HG02840 (cell line): ENCODE results near the gene RPL12.
"Not testable (repeated sequence)": the region's sequence is repeated elsewhere in the genome, so short reads cannot be mapped to it uniquely, and the experiment has no call there.

Experiments
- ATAC-seq: cut with Tn5 transposase; IDR thresholded peaks from one replicate; pipeline ENCODE4 v1.9.1; 2021; ENCODE audit warnings: mild to moderate bottlenecking, moderate library complexity, moderate number of reproducible peaks; ENCODE audit not compliant: unreplicated experiment, low FRiP score

Gene RPL12

DNA sequence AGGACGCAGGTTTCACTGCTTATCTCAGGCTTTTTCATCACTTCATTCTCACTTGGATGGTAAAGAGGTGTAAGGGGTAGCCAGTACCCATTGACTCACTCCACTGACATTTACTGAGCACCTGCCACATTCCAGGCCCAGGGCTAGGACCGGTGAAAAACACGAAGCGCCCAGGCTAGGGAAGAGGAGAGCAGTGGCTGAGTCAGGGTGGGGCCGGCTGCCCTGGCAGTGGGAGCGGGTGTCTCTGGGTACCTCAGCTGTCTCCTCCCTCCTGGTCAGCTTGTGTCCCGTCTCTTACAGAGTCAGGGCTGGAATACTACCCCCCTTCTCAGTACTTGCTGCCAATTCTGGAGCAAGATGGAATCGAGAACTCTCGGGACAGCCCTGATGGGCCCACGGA lies 22.3 kb upstream of the RPL12 start:
- no peak for ATAC-seq

DNA sequence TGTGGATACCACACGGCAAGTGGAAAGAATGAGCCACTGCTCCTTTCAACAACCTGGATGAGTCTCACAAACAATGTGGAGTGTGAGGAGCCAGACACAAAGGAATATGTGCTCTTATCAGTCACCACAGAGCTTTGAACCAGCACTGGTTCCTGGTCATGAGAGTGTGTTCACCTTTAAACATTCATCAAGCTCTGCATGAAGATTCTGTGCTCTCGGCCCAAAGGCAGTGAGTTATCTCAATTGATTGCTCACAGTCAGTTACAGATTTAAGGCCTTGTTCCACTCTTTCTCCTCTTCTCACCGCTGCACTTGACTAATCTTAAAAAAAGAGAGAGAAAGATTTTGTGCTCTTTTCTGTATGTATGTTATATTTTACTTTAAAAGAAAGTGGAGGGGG lies 19.5 kb upstream of the RPL12 start:
- no peak for ATAC-seq

DNA sequence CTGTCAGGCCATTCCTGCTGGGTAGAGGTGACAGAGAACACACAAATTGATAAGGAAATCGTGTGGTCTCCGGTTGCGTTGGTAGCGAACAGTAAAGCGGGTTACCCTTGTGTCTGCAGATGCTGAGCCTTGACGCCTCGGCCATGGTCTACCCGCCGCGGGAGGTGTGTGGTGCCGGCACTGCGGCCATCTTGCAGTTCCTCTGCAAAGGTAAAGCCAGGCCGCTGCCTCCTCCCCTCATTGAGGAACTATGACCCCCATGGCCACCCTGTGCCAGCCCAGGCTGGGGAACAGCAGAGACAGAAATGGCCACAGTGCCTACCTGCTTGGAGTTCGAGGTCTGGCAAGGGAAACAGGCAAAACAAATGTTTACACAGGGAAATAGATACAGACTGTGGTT lies 16.4 kb upstream of the RPL12 start:
- no peak for ATAC-seq

DNA sequence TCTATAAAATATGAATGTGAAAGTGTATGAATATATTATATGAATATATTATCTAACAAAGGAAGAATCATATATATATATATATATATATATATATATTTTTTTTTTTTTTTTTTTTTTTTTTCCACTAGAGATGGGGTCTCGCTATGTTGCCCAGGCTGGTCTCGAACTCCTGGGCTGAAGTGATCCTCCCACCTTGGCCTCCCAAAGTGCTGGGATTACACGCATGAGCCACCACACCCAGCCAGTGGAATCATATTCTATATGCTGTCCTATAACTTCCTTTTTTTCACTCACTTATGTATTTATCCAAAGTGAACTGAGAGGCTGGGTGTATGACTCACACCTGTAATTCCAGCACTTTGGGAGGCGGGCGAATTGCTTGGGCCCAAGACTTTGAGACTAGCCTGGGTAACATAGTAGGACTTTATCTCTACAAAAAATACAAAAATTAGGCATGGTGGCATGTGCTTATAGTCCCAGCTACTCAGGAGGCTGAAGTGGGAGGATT lies 15.3 kb upstream of the RPL12 start:
- not testable (repeated sequence) for ATAC-seq

DNA sequence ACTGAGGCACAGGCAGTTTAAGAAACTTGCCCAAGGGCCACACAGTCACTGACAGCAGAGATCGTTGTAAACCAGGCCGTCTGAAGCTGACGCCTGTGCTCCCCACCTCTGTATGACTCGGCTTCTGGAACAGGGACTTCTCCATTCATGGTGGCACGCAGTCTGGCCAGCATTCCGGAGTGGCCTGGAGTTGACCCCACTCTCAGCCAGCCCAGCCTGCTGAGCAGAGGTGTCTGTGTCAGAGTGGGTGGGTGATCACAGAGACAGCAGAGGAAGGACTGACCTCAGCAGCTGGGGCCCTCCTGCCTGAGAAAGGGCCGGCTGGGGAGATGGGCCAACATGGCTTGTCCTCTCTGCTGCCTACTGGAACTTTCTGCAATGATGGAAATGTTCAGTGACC lies 12.7 kb upstream of the RPL12 start:
- no peak for ATAC-seq

DNA sequence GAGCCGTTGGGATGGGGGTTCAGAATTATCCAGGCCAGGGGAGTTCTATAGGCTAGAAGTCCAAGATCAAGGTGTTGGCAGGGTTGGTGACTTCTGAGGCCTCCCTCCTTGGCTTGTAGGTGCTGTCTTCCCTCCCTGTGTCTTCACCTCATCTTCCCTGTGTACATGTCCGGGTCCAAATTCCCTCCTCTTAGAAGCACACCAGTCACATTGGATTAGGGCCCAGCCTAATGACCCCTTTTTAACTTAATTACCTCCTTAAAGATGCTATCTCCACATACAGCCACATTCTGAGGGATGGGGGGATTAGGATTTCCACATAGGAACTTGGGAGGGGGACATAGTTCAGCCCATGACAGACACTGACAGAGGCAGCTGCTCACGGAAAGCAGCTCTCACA lies 12.2 kb upstream of the RPL12 start:
- ATAC-seq: no peak

DNA sequence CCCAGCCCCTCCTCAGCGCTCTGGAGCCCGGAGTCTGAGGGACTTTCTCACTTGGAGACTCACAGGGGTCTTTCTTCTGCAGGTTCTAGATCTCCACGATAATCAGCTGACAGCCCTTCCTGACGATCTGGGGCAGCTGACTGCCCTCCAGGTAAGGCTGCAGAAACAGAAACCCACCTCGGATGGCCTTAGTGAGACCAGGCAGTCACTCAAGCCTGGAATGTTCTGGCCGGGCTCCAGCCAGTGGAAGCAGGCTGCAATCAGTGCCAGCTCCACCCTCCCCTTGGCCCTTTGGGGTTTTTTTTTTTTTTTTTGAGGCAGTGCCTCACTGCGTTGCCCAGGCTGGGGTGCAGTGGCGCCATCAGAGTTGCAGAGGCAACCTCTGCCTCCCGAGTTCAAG lies 7.7 kb upstream of the RPL12 start:
- ATAC-seq: no peak

DNA sequence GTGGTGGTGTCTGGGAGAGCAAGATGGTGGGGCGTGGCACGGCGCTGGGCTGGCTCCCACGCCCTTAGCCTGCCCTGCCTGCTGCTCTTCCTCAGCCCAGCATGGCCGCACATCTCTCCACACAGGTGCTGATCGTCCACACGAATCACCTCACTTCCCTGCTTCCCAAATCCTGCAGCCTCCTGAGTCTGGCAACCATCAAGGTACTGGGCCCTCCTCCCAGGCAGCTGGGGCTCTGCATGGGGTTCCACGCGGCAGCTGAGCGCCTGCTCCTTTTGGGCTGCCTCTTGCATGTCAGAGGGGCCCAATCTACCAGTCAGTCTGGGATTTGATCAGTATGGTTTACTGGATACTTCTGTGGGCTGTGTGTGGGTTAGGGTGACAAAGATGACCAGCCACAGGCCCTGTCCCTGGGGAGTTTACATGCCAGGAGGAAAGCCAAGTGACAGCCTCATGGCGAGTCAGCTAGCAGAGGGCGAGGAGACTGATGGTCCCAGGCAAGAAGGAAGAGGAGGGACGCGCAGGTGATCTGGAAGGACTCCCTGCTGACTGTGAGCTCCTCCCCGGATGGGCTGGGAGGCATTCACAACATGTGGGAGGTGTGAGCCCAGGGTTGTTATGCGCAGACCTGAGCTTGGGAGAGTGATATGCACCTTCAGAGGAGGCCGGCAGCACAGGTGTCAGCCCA lies 6.1 kb upstream of the RPL12 start:
- no peak for ATAC-seq

DNA sequence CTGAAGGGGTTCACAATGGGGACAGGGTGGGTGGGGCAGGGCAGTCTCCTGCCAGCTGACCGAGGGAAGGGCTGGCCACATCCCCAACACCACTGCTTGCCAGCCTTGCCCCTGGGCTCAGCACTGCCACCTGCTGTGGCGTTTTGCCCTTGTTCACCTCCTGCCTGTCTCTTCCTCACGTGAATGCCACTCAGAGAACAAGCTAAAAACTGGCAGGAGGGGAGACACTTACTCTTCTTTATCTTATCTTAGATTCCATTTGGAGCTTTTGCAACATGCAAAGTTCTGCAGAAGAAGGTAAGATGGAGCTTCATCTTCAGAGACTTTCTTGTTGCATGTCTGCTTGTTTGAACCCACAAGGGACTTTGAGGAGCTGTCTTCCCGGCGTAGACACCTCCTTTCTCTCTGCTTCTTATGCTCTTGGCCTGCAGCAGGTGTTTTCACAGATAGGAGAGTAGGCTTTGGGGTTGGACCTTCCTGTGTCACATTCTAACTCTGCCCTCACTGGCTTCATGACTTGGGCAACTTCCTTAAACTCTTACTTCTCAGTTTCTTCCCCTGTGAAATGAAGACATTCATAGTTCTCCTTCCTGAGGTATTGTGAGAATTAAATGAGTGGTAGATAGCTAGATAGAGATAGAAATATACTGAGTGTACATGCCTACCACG lies 4.3 kb upstream of the RPL12 start:
- no peak for ATAC-seq

DNA sequence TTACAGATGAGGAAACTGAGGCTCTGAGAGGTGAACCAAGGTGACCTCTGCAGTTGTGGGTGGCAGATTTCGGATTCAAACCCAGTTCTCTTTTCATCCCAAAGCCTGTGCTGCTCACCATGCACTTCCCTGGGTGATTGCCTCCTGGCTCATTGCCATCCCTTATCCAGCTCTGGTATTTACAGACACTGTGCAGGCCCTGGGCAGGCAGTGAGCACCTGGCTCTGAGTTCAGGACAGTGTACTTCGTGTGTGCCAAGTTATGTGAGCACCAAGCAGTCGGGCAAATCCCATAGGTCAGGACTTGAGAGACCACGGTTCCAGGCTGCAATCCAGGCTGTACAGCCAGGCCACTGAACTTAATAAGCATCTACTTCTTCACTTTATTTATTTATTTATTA lies 1.5 kb upstream of the RPL12 start:
- ATAC-seq: no peak

DNA sequence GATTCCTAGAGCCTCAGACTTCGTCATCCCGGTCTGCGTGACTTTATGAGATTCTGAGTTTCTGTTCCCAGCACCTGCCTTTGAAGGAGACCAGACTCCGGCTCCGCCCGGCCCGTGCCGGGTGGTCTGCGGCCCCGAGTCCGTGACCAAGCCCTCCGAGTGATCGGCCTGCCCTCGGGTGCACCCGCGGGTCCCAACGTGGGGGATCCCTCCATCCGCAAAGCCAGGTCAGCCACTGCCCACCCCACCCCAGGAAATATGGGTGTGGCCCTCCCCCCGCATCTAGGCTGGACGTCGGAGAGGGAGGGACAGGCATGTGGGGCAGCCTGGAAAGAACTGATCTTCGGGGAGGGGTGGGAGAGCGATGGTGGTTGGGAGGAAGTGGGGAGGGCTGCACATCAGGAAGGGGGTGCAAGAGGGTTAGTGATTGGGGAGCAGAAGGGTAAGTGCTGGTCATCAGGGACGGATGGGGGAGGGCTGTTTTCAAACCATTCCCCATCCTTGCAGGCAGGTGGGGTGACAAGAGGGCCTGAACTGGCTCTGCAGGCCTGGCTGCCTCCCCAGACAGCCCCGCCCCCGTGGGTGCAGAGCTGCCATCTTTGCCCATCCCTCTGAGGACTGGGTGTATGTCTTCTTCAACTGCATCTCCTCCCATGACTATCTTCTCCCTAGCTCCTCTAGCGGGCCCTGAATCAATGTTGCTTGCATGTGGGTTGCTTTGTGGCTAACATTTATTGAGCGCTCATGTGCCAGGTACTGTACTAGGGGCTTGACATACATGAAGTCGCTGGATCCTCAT lies 851 bp upstream of the RPL12 start:
- no peak for ATAC-seq

DNA sequence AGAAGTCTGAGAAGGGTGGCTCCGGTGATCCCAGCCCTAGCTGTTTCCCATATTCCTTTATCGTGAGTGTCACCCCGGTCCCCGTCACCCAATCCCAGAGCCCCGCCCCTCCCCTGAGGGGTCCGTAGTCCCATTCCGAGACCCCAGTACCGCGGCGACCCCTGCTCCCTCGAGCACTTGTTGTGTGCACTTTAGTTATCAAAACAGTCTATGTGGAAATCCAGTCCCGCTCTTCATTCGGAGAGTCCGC lies 327 bp upstream of the RPL12 start:
- ATAC-seq: no peak

DNA sequence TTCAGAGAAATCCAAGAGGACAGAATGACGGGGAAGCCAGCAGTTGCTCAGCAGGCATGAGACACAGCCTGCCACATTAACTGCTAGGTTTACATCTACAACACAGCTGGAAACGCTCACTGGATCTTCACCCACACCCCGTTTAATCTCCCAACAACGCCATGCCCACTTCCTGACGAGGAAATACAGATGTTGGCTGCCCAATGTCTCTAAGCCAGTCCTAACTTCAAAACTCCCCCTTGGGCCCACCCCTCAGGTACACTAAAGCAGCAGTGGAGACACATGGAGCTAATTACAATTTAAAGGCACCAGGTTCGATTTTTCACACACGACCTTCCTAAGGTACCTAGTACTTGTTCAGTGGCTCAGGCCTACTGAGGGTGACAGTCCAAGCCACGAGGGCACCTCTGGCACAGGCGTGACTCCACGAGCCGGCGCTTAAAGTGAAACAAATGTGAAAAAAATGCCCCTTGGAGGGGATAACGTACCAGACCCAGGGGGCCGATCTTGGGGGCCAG lies 904 bp downstream of the RPL12 start:
- no peak for ATAC-seq

DNA sequence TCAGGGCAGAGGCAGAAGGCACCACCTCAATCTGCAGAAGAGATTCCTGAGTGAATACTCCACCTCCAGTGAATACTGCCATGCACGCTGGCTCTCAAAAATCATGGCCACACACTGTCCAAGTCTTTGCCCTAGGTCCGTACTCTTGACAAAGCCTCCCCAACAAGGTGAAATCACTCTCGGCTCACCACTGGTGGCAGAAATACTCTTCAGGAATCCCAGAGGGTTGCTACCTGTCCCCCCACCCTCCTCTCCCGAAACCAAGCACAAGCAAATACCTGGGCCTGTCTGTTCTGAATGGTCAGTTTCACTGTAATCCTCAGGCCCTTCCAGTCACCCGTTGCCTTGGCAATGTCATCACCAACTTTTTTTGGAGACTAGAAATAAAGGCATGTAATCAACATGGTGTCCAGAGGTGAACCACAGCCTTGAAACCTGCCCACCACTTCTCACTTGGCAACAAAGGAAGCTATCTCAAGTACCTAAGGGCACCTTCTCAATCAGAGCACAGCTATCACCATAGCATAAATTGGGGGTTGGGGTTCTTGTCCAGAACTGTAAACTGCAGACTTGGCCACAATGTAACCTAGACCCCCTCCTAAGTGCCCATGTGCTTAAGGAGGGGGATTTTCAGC lies 1.8 kb downstream of the RPL12 start:
- ATAC-seq: no peak

DNA sequence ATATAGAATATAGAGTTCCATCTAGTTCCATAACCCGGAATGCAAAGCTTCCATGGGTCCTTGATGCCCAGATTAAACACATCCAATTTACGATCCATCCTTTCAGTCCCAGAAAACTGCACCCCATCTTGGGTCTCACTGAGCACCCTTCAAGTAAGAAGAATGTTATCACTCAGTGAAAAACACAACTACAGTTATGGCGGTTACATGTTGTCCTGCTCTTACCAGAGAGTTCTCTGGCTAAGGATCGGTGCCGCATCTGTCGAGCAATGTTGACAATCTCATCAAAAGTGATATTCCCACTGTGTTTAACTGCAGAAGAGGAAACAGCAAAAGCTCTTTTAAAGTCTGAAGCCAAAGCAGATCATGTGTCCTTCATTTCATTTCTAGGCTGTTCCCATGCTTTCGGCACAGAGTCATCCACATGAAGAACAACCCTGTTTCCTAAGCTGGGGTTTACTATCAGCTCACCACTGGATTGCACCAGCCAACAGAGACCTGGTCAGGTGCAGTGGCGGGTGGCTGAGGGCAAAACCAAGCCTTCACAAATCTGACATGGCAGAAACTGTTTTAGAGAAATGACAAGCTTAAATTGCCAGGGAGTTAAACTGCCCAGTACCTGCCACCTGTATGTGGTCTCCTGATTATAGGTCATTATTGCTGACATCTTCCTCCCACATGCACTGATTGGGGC lies 2.9 kb downstream of the RPL12 start:
- ATAC-seq: no peak

DNA sequence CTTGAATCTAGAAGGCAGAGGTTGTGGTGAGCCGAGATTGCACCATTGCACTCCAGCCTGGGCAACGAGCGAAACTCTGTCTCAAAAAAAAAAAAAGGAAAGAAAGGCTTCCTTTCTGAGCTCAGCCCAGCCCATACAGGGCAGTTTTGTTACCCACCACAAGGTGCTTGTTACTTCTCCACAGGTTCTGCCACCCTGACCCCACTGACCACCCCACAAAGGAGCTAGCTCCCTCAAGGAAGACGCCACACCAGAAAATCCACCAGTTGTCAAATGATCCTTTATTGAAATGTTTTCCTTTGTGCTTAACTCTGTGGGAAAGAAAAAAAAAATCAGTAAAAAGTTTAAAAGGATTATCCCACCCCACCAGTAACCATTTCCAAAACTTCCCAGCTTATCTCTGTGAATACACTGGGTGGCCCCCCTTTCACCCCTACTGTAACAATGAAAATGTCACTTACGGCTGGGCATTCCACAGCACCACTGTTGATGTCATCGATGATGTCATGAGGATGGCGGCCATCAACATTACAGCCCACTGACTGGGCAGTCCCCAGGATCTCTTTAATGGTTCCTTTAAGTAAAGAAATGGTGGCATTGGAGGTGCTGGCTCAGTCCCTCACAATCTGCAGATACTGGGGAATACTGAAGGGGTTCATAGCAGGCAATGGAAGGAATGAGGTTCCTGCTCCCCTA lies 3.6 kb downstream of the RPL12 start:
- no peak for ATAC-seq

DNA sequence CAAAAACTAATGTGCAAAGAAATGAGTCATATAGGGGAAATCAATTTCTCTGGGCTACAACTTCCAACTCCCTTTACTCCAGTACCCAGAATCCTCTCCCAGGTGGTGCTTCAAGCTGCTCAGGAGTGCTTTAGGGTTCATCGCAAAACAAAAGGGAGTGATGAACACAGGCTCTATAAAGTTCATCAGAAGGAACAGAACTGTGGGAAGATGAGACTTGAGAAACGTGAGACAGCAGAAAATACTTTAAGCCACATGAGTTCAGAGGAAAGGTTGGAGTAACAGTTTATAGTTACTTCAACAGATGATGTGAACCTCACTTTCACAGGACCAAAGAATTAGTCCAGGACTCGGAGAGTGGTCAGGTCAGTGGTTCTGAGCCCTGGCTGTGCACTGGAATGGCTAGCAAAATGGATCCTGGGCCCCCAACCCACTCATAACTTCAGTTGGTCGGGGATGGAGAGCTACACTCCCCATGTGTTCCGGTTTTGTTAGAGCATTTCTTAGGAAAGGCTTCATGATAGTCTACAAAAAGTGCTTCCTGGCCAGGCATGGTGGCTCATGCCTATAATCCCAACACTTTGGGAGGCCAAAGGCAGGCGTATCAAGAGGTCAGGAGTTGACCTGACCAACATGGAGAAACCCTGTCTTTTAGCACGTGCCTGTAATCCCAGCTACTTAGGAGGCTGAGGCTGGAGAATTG lies 4.3 kb downstream of the RPL12 start:
- ATAC-seq: no peak

DNA sequence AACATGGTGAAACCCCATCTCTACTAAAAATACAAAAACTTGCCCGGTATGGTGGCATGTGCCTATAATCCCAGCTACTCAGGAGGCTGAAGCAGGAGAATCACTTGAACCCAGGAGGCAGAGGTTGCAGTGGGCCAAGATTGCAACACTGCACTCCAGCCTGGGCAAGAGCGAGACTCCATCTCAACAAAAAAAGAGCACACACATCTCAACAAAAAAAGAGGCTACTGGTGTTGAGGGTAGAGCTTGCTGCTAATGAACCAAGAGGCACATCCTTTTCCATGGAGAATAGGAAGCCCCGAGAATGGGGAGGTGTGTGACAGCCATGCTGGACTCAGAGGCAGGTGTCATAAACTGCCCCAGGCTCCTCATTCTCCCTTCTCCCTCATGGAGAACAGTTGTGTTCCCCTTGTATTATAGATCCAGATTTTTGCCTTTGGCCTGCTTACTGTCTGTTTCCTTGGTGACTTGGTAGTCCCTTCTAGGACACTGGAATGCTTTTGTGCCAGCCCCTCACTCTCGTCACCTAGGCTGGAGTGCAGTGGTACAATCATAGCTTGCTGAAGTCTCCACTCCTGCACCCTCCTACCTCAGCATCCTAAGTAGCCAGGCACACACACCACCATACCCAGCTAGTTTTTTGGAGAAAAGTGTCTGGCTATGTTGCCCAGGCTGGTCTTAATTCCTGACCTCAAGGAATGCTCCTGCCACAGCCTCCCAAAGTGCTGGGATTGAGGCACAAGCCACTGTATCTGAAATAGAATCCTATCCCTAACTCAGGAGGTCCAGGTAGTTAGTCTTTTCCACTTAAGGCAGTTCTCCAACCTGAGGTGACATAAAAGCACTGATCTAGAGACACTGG lies 5.1 kb downstream of the RPL12 start:
- no peak for ATAC-seq
